ENCODE results near the gene GRM7. TPM values are rescaled to one million over a fixed set of nuclear protein-coding genes. Genes with fewer than 3 reads are reported as not detected.

GRM7 gene
- total RNA-seq, 1 experiment from 2014 or later = 0.28 TPM

GRCh38 chr3:7621046-7621630 lies 760.2 kb downstream of the GRM7 start:
- TF ChIP-seq CTCF (conservative IDR thresholded peaks at IDR 0.05) = no peak
- Mint-ChIP-seq H3K4me1 (peaks cover 6 to 7% of the 10 kb centered on the region in 2 experiments), H3K9me3 (no peaks in the 10 kb centered on the region), H3K4me3 (no peak overlapping the region), H3K36me3 (ENCODE audit: insufficient read depth in 1 of 3, low read depth in 3 of 3) (no peaks in the 10 kb centered on the region), H3K27ac (no peak overlapping the region), H3K27me3 (ENCODE audit: low read depth) (no peaks in the 10 kb centered on the region)
- Histone ChIP-seq H2BK5ac (ENCODE audit: insufficient read length, low read length) (no peak overlapping the region), H3K14ac (ENCODE audit: insufficient read depth, low read length) (no peak overlapping the region), H2AK5ac (ENCODE audit: insufficient read length, low read length) (no peak overlapping the region), H2BK120ac (ENCODE audit: low read depth, low read length, poor library complexity, severe bottlenecking) (no peak overlapping the region), H4K8ac (replicated peaks; ENCODE audit: insufficient read length, low read depth, low read length) (no peak overlapping the region), H2AFZ (ENCODE audit: low read length) (no peak overlapping the region), H3K27me3 (ENCODE audit: insufficient read depth, low read length) (no peaks in the 10 kb centered on the region), H3K79me1 (ENCODE audit: insufficient read depth, low read depth, low read length, poor library complexity, severe bottlenecking) (no peaks in the 10 kb centered on the region), H3K4me2 (ENCODE audit: insufficient read depth, insufficient read length, low read length) (no peak overlapping the region), H2BK12ac (ENCODE audit: insufficient read length, low read depth, low read length) (no peak overlapping the region), H3K23ac (ENCODE audit: insufficient read length, low read depth, low read length) (no peak overlapping the region), H3T11ph (ENCODE audit: low read length) (no peak overlapping the region), H3K23me2 (ENCODE audit: insufficient read length, low read depth, low read length, poor library complexity, severe bottlenecking) (no peaks in the 10 kb centered on the region), H4K5ac (ENCODE audit: insufficient read length, low read depth, low read length) (no peak overlapping the region), H3K4me1 (ENCODE audit: insufficient read depth, low read length) (no peaks in the 10 kb centered on the region), H3K27ac (ENCODE audit: insufficient read length, low read depth, low read length) (no peak overlapping the region), H4K91ac (ENCODE audit: insufficient read length, low read depth, low read length) (no peak overlapping the region), H4K20me1 (ENCODE audit: control insufficient read depth, insufficient read depth, insufficient read length) (no peaks in the 10 kb centered on the region), H3K56ac (ENCODE audit: insufficient read length, low read depth, low read length) (no peak overlapping the region), H2BK20ac (ENCODE audit: low read depth, low read length, poor library complexity, severe bottlenecking) (no peak overlapping the region), H3K79me2 (ENCODE audit: insufficient read depth, low read length) (no peaks in the 10 kb centered on the region), H3K18ac (ENCODE audit: insufficient read length, low read depth, low read length) (no peak overlapping the region), H3K4ac (ENCODE audit: low read depth, low read length) (no peak overlapping the region), H2BK15ac (ENCODE audit: low read depth, low read length) (no peak overlapping the region), H3K9ac (ENCODE audit: extremely low read depth, insufficient read length, low read length) (no peak overlapping the region), H3K9me3 (ENCODE audit: control insufficient read depth, low read depth, low read length) (no peaks in the 10 kb centered on the region)
- WGBS (ENCODE audit: extremely low coverage, insufficient read length, low lambda C conversion rate) = no CpG with 5 or more reads among the region's 7 CpGs
- no peak for DNase-seq
